ENCODE results near the gene CDK5RAP2.

The CDK5RAP2 gene

GRCh38 chr9:120481248-120481647 is 98.7 kb downstream of the CDK5RAP2 start:
- Histone ChIP-seq H3K79me2 (ENCODE audit: insufficient read depth, low read length) (no peaks in the 10 kb centered on the region), H3K9me3 (ENCODE audit: insufficient read depth, low read depth, low read length) (no peaks in the 10 kb centered on the region), H2AFZ (ENCODE audit: low read length) (no peak overlapping the region), H3K4me3 (ENCODE audit: low read length, poor library complexity, severe bottlenecking) (no peak overlapping the region), H3K9ac (ENCODE audit: low read depth, low read length, poor library complexity, severe bottlenecking) (no peak overlapping the region), H3F3A (ENCODE audit: low read depth) (no peaks in the 10 kb centered on the region), H3K9me2 (replicated peaks; ENCODE audit: low read depth, low read length) (no peaks in the 10 kb centered on the region), H3K4me2 (ENCODE audit: low read depth, low read length, poor library complexity, severe bottlenecking) (no peak overlapping the region), H3K27me3 (ENCODE audit: insufficient read depth, low read length, poor library complexity, severe bottlenecking) (no peaks in the 10 kb centered on the region), H3K36me3 (ENCODE audit: insufficient read depth, low read length) (peaks cover 87% of the 10 kb centered on the region), H3K4me1 (ENCODE audit: insufficient read depth, low read length, poor library complexity, severe bottlenecking) (no peaks in the 10 kb centered on the region), H4K20me1 (ENCODE audit: insufficient read depth, low read length, poor library complexity, severe bottlenecking) (no peaks in the 10 kb centered on the region)
- TF ChIP-seq EZH2phosphoT487 (IDR thresholded peaks at IDR 0.05; ENCODE audit: borderline replicate concordance) (no peak), CTCF (conservative IDR thresholded peaks at IDR 0.05; ENCODE audit: low read length) (no peak)

GRCh38 chr9:120480707-120481106 is 99.3 kb downstream of the CDK5RAP2 start:
- no peaks in the 10 kb centered on the region for H3K79me2 ChIP-seq (ENCODE audit: insufficient read depth, low read length)
- H3F3A ChIP-seq (ENCODE audit: low read depth) = no peaks in the 10 kb centered on the region
- no peak for TF ChIP-seq CTCF (conservative IDR thresholded peaks at IDR 0.05; ENCODE audit: low read length)
- no peak for TF ChIP-seq EZH2phosphoT487 (IDR thresholded peaks at IDR 0.05; ENCODE audit: borderline replicate concordance)
- H3K9me3 ChIP-seq (ENCODE audit: insufficient read depth, low read depth, low read length) = no peaks in the 10 kb centered on the region
- no peaks in the 10 kb centered on the region for H3K4me1 ChIP-seq (ENCODE audit: insufficient read depth, low read length, poor library complexity, severe bottlenecking)
- no peaks in the 10 kb centered on the region for H4K20me1 ChIP-seq (ENCODE audit: insufficient read depth, low read length, poor library complexity, severe bottlenecking)
- no peak overlapping the region for H3K4me3 ChIP-seq (ENCODE audit: low read length, poor library complexity, severe bottlenecking)
- no peak overlapping the region for H2AFZ ChIP-seq (ENCODE audit: low read length)
- H3K9ac ChIP-seq (ENCODE audit: low read depth, low read length, poor library complexity, severe bottlenecking) = no peak overlapping the region
- peaks cover 87% of the 10 kb centered on the region for H3K36me3 ChIP-seq (ENCODE audit: insufficient read depth, low read length)
- no peak overlapping the region for H3K4me2 ChIP-seq (ENCODE audit: low read depth, low read length, poor library complexity, severe bottlenecking)
- H3K27me3 ChIP-seq (ENCODE audit: insufficient read depth, low read length, poor library complexity, severe bottlenecking) = no peaks in the 10 kb centered on the region
- H3K9me2 ChIP-seq (replicated peaks; ENCODE audit: low read depth, low read length) = no peaks in the 10 kb centered on the region

- Histone ChIP-seq H3K9me3 (ENCODE audit: insufficient read depth, low read depth, low read length) (no peaks in the 10 kb centered on the region), H4K20me1 (ENCODE audit: insufficient read depth, low read length, poor library complexity, severe bottlenecking) (no peaks in the 10 kb centered on the region), H3K79me2 (ENCODE audit: insufficient read depth, low read length) (no peaks in the 10 kb centered on the region), H3K27me3 (ENCODE audit: insufficient read depth, low read length, poor library complexity, severe bottlenecking) (no peaks in the 10 kb centered on the region), H3K36me3 (ENCODE audit: insufficient read depth, low read length) (peaks cover 92% of the 10 kb centered on the region), H3K4me1 (ENCODE audit: insufficient read depth, low read length, poor library complexity, severe bottlenecking) (no peaks in the 10 kb centered on the region), H3K4me3 (ENCODE audit: low read length, poor library complexity, severe bottlenecking) (no peak overlapping the region), H3K9ac (ENCODE audit: low read depth, low read length, poor library complexity, severe bottlenecking) (no peak overlapping the region), H3K9me2 (replicated peaks; ENCODE audit: low read depth, low read length) (no peaks in the 10 kb centered on the region), H3F3A (ENCODE audit: low read depth) (no peaks in the 10 kb centered on the region), H3K4me2 (ENCODE audit: low read depth, low read length, poor library complexity, severe bottlenecking) (no peak overlapping the region), H2AFZ (ENCODE audit: low read length) (no peak overlapping the region)
- TF ChIP-seq EZH2phosphoT487 (IDR thresholded peaks at IDR 0.05; ENCODE audit: borderline replicate concordance) = no peak
- TF ChIP-seq CTCF (conservative IDR thresholded peaks at IDR 0.05; ENCODE audit: low read length) = no peak
Measured at GRCh38 chr9:120478208-120478607, 101.8 kb downstream of the CDK5RAP2 start.
